ENCODE results near the gene NDUFS7.

NDUFS7 gene

GRCh38 chr19:1429750-1430149 is 46.0 kb downstream of the NDUFS7 start:
- TF ChIP-seq ZFX (IDR thresholded peaks at IDR 0.05) = no peak
- H3K27ac ChIP-seq = no peak overlapping the region

GRCh38 chr19:1430246-1430645 is 46.5 kb downstream of the NDUFS7 start:
- TF ChIP-seq ZFX (IDR thresholded peaks at IDR 0.05) (no peak), CTCF (conservative IDR thresholded peaks at IDR 0.05) (no peak)

GRCh38 chr19:1431759-1432506 is 48.2 kb downstream of the NDUFS7 start:
- no peak for TF ChIP-seq ZFX (IDR thresholded peaks at IDR 0.05)
- no peak for TF ChIP-seq CTCF (conservative IDR thresholded peaks at IDR 0.05)
- H3K27ac ChIP-seq = no peak overlapping the region

More at GRCh38 chr19:1430246-1430645, 46.5 kb downstream of the NDUFS7 start:
- no peak overlapping the region for H3K27ac ChIP-seq

GRCh38 chr19:1432507-1432887 is 48.8 kb downstream of the NDUFS7 start:
- no peak overlapping the region for H3K27ac ChIP-seq
- no peak for TF ChIP-seq CTCF (conservative IDR thresholded peaks at IDR 0.05)

GRCh38 chr19:1433119-1434039 is 49.7 kb downstream of the NDUFS7 start:
- H3K27ac ChIP-seq = no peak overlapping the region
- TF ChIP-seq ZFX (IDR thresholded peaks at IDR 0.05) = no peak
- no peak for TF ChIP-seq CTCF (conservative IDR thresholded peaks at IDR 0.05)

- TF ChIP-seq CTCF (conservative IDR thresholded peaks at IDR 0.05) = no peak
- no peak for TF ChIP-seq ZFX (IDR thresholded peaks at IDR 0.05)
These were observed 50.3 kb downstream of the NDUFS7 start for GRCh38 chr19:1434040-1434366.

GRCh38 chr19:1434577-1435060 is 50.9 kb downstream of the NDUFS7 start:
- no peak overlapping the region for H3K27ac ChIP-seq
- TF ChIP-seq CTCF (conservative IDR thresholded peaks at IDR 0.05) (no peak), ZFX (IDR thresholded peaks at IDR 0.05) (no peak)

More at GRCh38 chr19:1434040-1434366, 50.3 kb downstream of the NDUFS7 start:
- H3K27ac ChIP-seq = no peak overlapping the region
